Erythroblast (primary cell): Measurements from ENCODE around the gene NOTUM.

Experiments
- GATA1 ChIP-seq: IDR thresholded peaks from 2 replicates; pipeline ENCODE4 v1.6.1; 2011; ENCODE audit warnings: low read depth, mild to moderate bottlenecking, control low read depth, low read length, moderate library complexity
- POLR2A ChIP-seq: IDR thresholded peaks from 2 replicates; pipeline ENCODE4 v1.6.1; 2011; ENCODE audit warnings: mild to moderate bottlenecking, low read length

DNA sequence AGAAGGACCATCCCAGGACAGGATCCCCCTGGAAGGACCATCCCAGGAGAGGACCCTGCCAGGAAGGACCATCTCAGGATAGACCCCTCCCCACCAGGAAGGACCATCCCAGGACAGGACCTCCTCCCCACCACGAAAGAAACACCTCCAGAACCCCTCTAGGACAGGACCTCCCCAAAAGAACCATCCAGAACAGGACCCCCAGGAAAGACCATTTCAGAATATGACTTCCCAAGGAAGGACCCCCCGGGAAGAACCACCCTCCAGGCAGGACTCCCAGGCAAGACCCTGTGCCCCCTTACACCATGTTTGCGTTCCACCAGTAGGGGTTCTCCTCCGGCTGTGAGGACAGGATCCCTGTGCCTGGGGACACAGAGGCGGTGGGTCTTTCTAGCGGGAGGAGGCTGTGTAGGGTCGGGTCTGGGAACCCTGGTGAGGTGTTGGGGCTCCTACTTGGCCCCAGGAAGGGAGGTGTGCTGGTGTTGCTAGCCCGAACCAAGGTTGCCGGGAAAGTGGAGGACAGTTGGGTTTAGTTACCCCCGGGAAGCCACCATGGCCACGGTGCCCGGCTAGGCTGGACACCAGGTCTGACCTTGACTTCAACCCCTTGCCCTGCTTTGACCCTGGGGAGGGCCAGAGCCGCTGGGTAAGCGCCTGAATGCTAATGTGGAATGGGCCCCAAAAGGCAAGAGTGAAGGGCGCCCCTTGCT is 2.2 kb downstream of the NOTUM start:
- no peak for TF ChIP-seq POLR2A
- no peak for TF ChIP-seq GATA1
